ENCODE results near the gene MYH9. TPM values are rescaled to one million over a fixed set of nuclear protein-coding genes. Genes with fewer than 3 reads are reported as not detected.
A peak's percentile ranks its signal among the peaks of the same experiment; 100 is the strongest.

The MYH9 gene
- total RNA-seq, 4 donors from 2014 or later, result 216 to 339 (median 246) TPM

DNA sequence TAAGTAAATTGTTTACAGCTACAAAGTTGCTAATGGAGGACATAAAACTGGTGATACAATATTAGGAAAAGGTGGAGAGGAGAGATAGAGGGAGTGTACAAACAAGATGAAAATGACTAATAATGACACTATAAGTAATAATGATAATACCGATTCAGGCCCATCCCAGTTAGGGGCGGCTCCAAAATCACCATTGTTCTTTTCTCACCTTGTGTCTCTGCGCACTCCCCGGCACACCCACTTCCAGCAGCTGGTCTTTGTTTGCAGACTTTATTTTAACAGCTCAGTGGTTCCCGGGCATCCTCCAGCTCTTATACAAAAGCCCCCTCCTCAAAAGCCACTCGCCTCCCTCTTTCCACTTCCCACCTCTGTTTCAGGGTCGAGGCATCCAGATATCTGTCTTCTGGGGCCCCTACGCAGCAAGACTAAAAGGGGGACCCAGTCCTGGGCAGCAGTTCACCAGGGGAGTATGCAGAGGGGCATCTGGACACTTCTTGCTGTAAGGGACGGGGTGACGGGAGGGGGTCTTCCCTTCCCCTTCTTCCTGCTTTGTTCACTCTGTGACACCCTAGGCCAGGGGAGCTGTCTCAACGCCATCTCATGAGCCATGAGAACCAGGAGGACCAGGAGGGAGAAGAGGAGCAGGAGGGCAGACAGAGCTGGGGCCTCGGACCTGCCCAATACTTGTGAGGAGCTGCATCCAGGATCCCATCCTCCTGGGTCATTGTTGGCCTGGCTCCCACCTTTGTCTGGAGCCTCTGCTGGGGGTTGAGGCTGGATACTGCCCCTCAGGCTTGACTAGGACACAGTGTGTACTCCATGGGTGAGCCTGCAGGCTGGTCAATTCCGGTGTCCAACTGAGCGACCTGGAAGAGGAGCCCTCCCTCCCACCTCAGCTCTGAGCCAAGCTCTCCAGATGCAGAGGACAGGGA is 151.1 kb downstream of the MYH9 start:
- Histone ChIP-seq H3K4me1 (peaks cover 27 to 54% (median 37%) of the 10 kb centered on the region in 3 donors), H3K4me3 (peak overlapping the region in 2 of 4 donors; percentile 51 to 79), H3K9me3 (no peaks in the 10 kb centered on the region), H3K27me3 (no peaks in the 10 kb centered on the region), H3K27ac (peak overlapping the region; percentile 87 to 95 (median 90)), H3K36me3 (peaks cover 8 to 48% (median 10%) of the 10 kb centered on the region in 3 donors)
- TF ChIP-seq, protein P1, sequence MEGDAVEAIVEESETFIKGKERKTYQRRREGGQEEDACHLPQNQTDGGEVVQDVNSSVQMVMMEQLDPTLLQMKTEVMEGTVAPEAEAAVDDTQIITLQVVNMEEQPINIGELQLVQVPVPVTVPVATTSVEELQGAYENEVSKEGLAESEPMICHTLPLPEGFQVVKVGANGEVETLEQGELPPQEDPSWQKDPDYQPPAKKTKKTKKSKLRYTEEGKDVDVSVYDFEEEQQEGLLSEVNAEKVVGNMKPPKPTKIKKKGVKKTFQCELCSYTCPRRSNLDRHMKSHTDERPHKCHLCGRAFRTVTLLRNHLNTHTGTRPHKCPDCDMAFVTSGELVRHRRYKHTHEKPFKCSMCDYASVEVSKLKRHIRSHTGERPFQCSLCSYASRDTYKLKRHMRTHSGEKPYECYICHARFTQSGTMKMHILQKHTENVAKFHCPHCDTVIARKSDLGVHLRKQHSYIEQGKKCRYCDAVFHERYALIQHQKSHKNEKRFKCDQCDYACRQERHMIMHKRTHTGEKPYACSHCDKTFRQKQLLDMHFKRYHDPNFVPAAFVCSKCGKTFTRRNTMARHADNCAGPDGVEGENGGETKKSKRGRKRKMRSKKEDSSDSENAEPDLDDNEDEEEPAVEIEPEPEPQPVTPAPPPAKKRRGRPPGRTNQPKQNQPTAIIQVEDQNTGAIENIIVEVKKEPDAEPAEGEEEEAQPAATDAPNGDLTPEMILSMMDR (IDR thresholded peaks at IDR 0.05), result no peak
- peak in 1 of 4 donors; percentile 13 for TF ChIP-seq POLR2A (IDR thresholded peaks at IDR 0.05)
- no peak for DNase-seq
- intact Hi-C loops (cut with DNase I), result no loop called here
- 55 to 66% methylated on average over 8 to 10 of the region's 14 CpGs for WGBS, 2 donors

DNA sequence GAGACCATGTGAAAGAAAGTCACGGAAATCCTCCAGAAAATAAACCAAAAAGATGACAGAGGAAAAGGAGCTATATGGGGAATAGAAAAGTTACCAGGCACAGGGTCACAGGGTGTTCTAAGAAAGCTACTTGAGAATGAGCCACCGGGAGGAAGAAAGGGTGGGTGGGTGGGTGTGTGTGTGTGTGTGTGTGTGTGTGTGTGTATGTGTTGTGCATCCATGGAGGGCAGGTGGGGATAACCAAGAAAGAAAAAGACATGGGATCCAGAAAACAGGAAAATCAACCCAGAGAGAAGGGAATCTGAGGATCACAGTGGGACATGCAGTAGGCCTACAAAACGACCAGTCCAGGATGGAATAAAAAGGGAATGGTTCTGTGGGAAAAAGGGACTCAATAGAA is 152.2 kb downstream of the MYH9 start:
- Histone ChIP-seq H3K4me3 (peak overlapping the region in 1 of 4 donors; percentile 79), H3K27me3 (no peaks in the 10 kb centered on the region), H3K9me3 (no peaks in the 10 kb centered on the region), H3K36me3 (peaks cover 10 to 59% (median 10%) of the 10 kb centered on the region in 3 donors), H3K27ac (no peak overlapping the region), H3K4me1 (peaks cover 27 to 54% (median 37%) of the 10 kb centered on the region in 3 donors)
- WGBS, 2 donors, result 74 to 81% methylated on average over 3 of the region's 3 CpGs
- intact Hi-C loops (cut with DNase I), result no loop called here
- TF ChIP-seq, protein P1 (IDR thresholded peaks at IDR 0.05), result no peak
- no peak for TF ChIP-seq POLR2A (IDR thresholded peaks at IDR 0.05)
- DNase-seq, result no peak

DNA sequence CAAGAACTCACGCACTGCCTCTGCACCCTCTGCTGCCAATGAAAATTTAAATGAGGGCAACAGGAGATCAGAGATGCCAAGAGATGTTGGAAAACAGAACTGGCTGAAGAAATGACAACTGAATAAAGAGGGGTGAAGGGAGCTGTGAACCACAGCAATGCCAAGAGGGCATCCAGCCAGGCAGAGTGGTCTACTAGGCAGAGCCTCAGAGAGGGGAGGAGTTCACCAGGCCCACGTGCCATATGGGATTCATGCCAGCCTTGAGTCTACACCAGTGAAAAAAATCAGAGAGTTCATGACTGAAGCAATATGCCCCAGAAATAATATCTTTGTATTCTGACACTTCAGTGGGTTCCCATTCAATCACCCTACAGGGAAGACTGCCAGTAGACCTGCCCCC is 152.8 kb downstream of the MYH9 start:
- no peak for DNase-seq
- H3K9me3 ChIP-seq, result no peaks in the 10 kb centered on the region
- TF ChIP-seq, protein P1 (IDR thresholded peaks at IDR 0.05), result no peak
- TF ChIP-seq POLR2A (IDR thresholded peaks at IDR 0.05), result no peak
- H3K4me1 ChIP-seq, result peaks cover 27 to 52% (median 36%) of the 10 kb centered on the region in 3 donors
- intact Hi-C loops (cut with DNase I), result no loop called here
- H3K4me3 ChIP-seq, result no peak overlapping the region
- no peaks in the 10 kb centered on the region for H3K27me3 ChIP-seq
- H3K36me3 ChIP-seq, result peaks cover 10 to 66% (median 12%) of the 10 kb centered on the region in 3 donors
- 57 to 63% methylated on average over 2 of the region's 2 CpGs for WGBS, 2 donors
- H3K27ac ChIP-seq, result no peak overlapping the region

DNA sequence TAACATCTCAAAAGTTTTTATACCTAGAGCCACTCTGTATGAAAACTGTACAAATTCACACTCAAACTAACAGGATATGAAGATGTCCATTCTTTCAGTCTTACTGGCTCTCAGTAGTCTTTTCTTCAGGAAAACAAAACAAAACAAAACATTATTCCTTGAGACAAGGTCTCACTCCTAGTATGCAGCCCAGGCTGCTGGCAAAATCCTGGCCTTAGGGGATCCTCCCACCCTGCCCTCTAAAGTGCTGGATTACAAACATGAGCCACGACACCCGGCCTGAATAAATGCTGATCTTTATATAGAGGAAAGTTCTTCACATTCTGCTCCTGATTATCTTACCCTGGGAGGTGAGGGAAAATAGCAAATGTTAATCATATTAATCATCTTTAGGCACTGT is 153.6 kb downstream of the MYH9 start:
- TF ChIP-seq POLR2A (IDR thresholded peaks at IDR 0.05), result no peak
- TF ChIP-seq, protein P1 (IDR thresholded peaks at IDR 0.05), result no peak
- 70 to 83% methylated on average over 2 of the region's 2 CpGs for WGBS, 2 donors
- H3K36me3 ChIP-seq, result peaks cover 10 to 73% (median 12%) of the 10 kb centered on the region in 3 donors
- no peak overlapping the region for H3K4me3 ChIP-seq
- no peaks in the 10 kb centered on the region for H3K9me3 ChIP-seq
- intact Hi-C loops (cut with DNase I), result no loop called here
- no peak for DNase-seq
- peaks cover 27 to 47% (median 33%) of the 10 kb centered on the region in 3 donors for H3K4me1 ChIP-seq
- no peak overlapping the region for H3K27ac ChIP-seq
- H3K27me3 ChIP-seq, result no peaks in the 10 kb centered on the region

DNA sequence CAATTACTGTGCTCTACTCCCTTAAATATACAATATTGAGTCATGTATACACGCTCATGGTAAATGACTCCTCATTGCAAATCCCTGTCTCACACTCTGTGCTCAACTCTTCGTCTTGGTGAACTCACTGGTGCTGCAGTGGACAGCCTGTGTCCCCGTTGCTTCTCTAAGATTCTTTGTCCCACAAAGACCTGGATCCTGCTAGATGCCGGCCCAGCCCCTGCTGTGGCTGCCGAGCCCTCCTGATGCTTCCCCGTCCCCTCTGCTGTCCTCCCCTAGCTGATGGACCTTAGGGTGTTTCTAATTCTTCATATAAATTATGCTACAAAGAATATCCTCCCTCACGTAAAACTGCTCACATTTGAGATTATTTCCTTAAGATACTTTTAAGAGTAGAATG is 154.0 kb downstream of the MYH9 start:
- 84 to 93% methylated on average over 7 of the region's 7 CpGs for WGBS, 2 donors
- peaks cover 10 to 77% (median 12%) of the 10 kb centered on the region in 3 donors for H3K36me3 ChIP-seq
- intact Hi-C loops (cut with DNase I), result no loop called here
- no peak for TF ChIP-seq POLR2A (IDR thresholded peaks at IDR 0.05)
- TF ChIP-seq, protein P1 (IDR thresholded peaks at IDR 0.05), result no peak
- no peaks in the 10 kb centered on the region for H3K27me3 ChIP-seq
- H3K4me1 ChIP-seq, result peaks cover 27 to 43% (median 33%) of the 10 kb centered on the region in 3 donors
- DNase-seq, result no peak
- H3K27ac ChIP-seq, result no peak overlapping the region
- H3K9me3 ChIP-seq, result no peaks in the 10 kb centered on the region
- no peak overlapping the region for H3K4me3 ChIP-seq

Measured in esophagus squamous epithelium (tissue), 5 donors.